Left lobe of liver (tissue), 2 donors: ENCODE data around the gene TFPI2. TPM values are rescaled to one million over a fixed set of nuclear protein-coding genes. Genes with fewer than 3 reads are reported as not detected.

Experiments
- ATAC-seq: fragments of 200-7000 bp; cut with Tn5 transposase; one replicate; pipeline ENCODE4 v1.9.1; 2020; ENCODE audit warnings: mild to moderate bottlenecking, moderate library complexity
- DNase-seq: peaks from one replicate; pipeline ENCODE4 v3.0.0-alpha.2; 2020; ENCODE audit warnings: low spot score
- total RNA-seq: library from RNA; stranded (reverse); gene quantifications from one replicate; pipeline ENCODE4 v1.2.1, GENCODE V29; 2021
- donor health status: DM: no; HTN: no; CAD: no; lungs with moderate emphysema.
- donor health status: DM: no; HTN: yes; CAD: no.

The TFPI2 gene
- total RNA-seq, 1 donor from 2014 or later, result 0.96 TPM

- no peak for DNase-seq
These were observed 19.8 kb upstream of the TFPI2 start for GRCh38 chr7:93910076-93910994.

GRCh38 chr7:93906267-93906666, 15.7 kb upstream of the TFPI2 start, which contains the start of gene GNGT1:
Gene GNGT1 (plus strand): TSS chr7:93906567. CDS start chr7:93906747, 180 bp downstream.
- DNase-seq, result no peak
- ATAC-seq, result no peak

More at GRCh38 chr7:93910076-93910994, 19.8 kb upstream of the TFPI2 start:
- no peak for ATAC-seq

GRCh38 chr7:93902777-93903423, 12.3 kb upstream of the TFPI2 start:
- ATAC-seq (peak; percentile 71), DNase-seq (no peak)

GRCh38 chr7:93897680-93898079, 7.1 kb upstream of the TFPI2 start:
- no peak for DNase-seq
- ATAC-seq, result no peak

GRCh38 chr7:93895859-93896600, 5.5 kb upstream of the TFPI2 start:
- no peak for DNase-seq

GRCh38 chr7:93894966-93895640, 4.5 kb upstream of the TFPI2 start:
- no peak for ATAC-seq
- DNase-seq, result no peak

More at GRCh38 chr7:93895859-93896600, 5.5 kb upstream of the TFPI2 start:
- no peak for ATAC-seq

GRCh38 chr7:93894426-93894825, 3.9 kb upstream of the TFPI2 start:
- DNase-seq (no peak), ATAC-seq (no peak)

GRCh38 chr7:93890041-93890463, 501 bp downstream of the TFPI2 start:
- ATAC-seq, result peak; percentile 33
- DNase-seq, result no peak

GRCh38 chr7:93889261-93889660, 1.3 kb downstream of the TFPI2 start:
- ATAC-seq, result no peak
- DNase-seq, result no peak

- ATAC-seq, result no peak
- no peak for DNase-seq
These were observed 6.0 kb downstream of the TFPI2 start for GRCh38 chr7:93884541-93884940.

GRCh38 chr7:93883917-93884345, 6.6 kb downstream of the TFPI2 start:
- no peak for ATAC-seq

GRCh38 chr7:93883078-93883916, 7.3 kb downstream of the TFPI2 start:
- no peak for ATAC-seq
- DNase-seq, result no peak

More at GRCh38 chr7:93883917-93884345, 6.6 kb downstream of the TFPI2 start:
- no peak for DNase-seq

GRCh38 chr7:93882468-93882867, 8.1 kb downstream of the TFPI2 start:
- DNase-seq (no peak), ATAC-seq (no peak)

GRCh38 chr7:93879356-93879755, 11.2 kb downstream of the TFPI2 start:
- DNase-seq (no peak), ATAC-seq (no peak)

GRCh38 chr7:93877742-93878141, 12.8 kb downstream of the TFPI2 start:
- DNase-seq (no peak), ATAC-seq (no peak)

- no peak for DNase-seq
- ATAC-seq, result no peak
These were observed 16.5 kb downstream of the TFPI2 start for GRCh38 chr7:93873998-93874574.

- DNase-seq, result no peak
These were observed 23.7 kb downstream of the TFPI2 start for GRCh38 chr7:93866886-93867285.

GRCh38 chr7:93862651-93863050, 27.9 kb downstream of the TFPI2 start:
- no peak for DNase-seq
- ATAC-seq, result no peak

More at GRCh38 chr7:93866886-93867285, 23.7 kb downstream of the TFPI2 start:
- ATAC-seq, result no peak

- no peak for ATAC-seq
- DNase-seq, result no peak
These were observed 29.1 kb downstream of the TFPI2 start for GRCh38 chr7:93861325-93861949.
